MM.1S (cell line): ENCODE measurements around the gene PZP.
"Not testable (repeated sequence)": the region's sequence is repeated elsewhere in the genome, so short reads cannot be mapped to it uniquely, and the experiment has no call there.

ENCODE experiments used
- DNase-seq: peaks from one replicate; pipeline ENCODE4 v3.0.0-alpha.2; 2015
- H2AFZ ChIP-seq: fragments of 300-600 bp; sonication (generic); 2 replicates; pipeline ENCODE4 v1.6.0; 2016; ENCODE audit warnings: antibody characterized with exemption, low read length
- H3F3A ChIP-seq: fragments of 300-600 bp; sonication (generic); 2 replicates; pipeline ENCODE4 v1.6.1; 2016; ENCODE audit warnings: mild to moderate bottlenecking, antibody characterized with exemption, low read length, moderate library complexity, mixed read lengths; ENCODE audit not compliant: insufficient read depth
- H3K27ac ChIP-seq: fragments of 300-600 bp; sonication (generic); 2 replicates; pipeline ENCODE4 v1.5.1; 2016; ENCODE audit warnings: mild to moderate bottlenecking, low read length
- H3K27me3 ChIP-seq: fragments of 300-600 bp; sonication (generic); replicated peaks from 2 replicates; pipeline ENCODE4 v1.6.0; 2016; ENCODE audit warnings: low read length; ENCODE audit not compliant: insufficient read depth
- H3K36me3 ChIP-seq: fragments of 300-600 bp; sonication (generic); replicated peaks from 2 replicates; pipeline ENCODE4 v1.6.1; 2016; ENCODE audit warnings: mild to moderate bottlenecking, low read length, mixed read lengths; ENCODE audit not compliant: insufficient read depth
- H3K4me1 ChIP-seq: fragments of 300-600 bp; sonication (generic); 2 replicates; pipeline ENCODE4 v1.6.1; 2016; ENCODE audit warnings: low read length, mixed read lengths
- H3K4me2 ChIP-seq: fragments of 300-600 bp; sonication (generic); 2 replicates; pipeline ENCODE4 v1.6.0; 2016; ENCODE audit warnings: low read depth, low read length
- H3K4me3 ChIP-seq: fragments of 300-600 bp; sonication (generic); 2 replicates; pipeline ENCODE4 v1.5.1; 2016; ENCODE audit warnings: low read length, mixed read lengths
- H3K79me2 ChIP-seq: fragments of 300-600 bp; sonication (generic); 2 replicates; pipeline ENCODE4 v1.6.1; 2016; ENCODE audit warnings: mixed run types, low read length, mixed read lengths
- H3K9ac ChIP-seq: fragments of 300-600 bp; sonication (generic); 2 replicates; pipeline ENCODE4 v1.6.1; 2016; ENCODE audit warnings: low read length, mixed read lengths
- H3K9me2 ChIP-seq: fragments of 300-600 bp; sonication (generic); replicated peaks from 2 replicates; pipeline ENCODE4 v1.6.1; 2016; ENCODE audit warnings: mild to moderate bottlenecking, low read length, mixed read lengths; ENCODE audit not compliant: insufficient read depth
- H3K9me3 ChIP-seq: fragments of 300-600 bp; sonication (generic); replicated peaks from 2 replicates; pipeline ENCODE4 v1.6.1; 2016; ENCODE audit warnings: mild to moderate bottlenecking, low read length, mixed read lengths; ENCODE audit not compliant: insufficient read depth
- H4K20me1 ChIP-seq: fragments of 300-600 bp; sonication (generic); 2 replicates; pipeline ENCODE4 v1.6.1; 2016; ENCODE audit warnings: mild to moderate bottlenecking, low read length, moderate library complexity, mixed read lengths; ENCODE audit not compliant: insufficient read depth
- EZH2 ChIP-seq: fragments of 300-600 bp; sonication (generic); optimal IDR thresholded peaks from 2 replicates; pipeline ENCODE3; 2017; ENCODE audit warnings: low read depth, mild to moderate bottlenecking, antibody characterized with exemption, low read length, mixed read lengths
- EZH2phosphoT487 ChIP-seq: fragments of 300-600 bp; sonication (generic); IDR thresholded peaks from 2 replicates; pipeline ENCODE4 v1.6.1; 2018; ENCODE audit warnings: antibody characterized with exemption, low read length
- TF ChIP-seq, protein P1 (sequence below): fragments of 300-600 bp; sonication (generic); IDR thresholded peaks from 2 replicates; pipeline ENCODE4 v1.5.1; 2016; ENCODE audit warnings: antibody characterized with exemption, low read length, mixed read lengths

The PZP gene

DNA sequence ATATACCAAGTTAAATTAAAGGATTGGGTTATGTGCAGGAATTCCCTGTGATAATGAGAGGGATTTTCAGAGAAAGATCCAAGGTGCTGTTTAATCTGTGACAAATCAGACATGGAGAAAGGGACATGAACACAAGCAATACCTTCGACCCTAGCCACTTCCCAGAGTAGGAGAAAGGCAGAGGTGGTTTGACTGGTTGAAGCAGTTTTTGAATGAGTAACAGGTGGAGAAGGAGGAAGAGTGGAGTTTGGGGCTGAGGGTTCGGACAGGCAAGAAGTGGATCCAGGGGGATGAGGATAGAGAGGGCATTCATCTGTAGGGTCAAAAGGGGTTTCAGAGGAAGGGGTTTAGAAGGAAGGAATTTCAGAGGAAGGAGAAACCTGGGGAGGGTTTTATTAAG is 65.1 kb downstream of the PZP start:
- no peak overlapping the region for H2AFZ ChIP-seq
- H3K9ac ChIP-seq = no peak overlapping the region
- H3K4me1 ChIP-seq = 0 out of 2 replicates have a peak, but pooled peaks cover 10% of the 10 kb centered on the region
- TF ChIP-seq, protein P1, sequence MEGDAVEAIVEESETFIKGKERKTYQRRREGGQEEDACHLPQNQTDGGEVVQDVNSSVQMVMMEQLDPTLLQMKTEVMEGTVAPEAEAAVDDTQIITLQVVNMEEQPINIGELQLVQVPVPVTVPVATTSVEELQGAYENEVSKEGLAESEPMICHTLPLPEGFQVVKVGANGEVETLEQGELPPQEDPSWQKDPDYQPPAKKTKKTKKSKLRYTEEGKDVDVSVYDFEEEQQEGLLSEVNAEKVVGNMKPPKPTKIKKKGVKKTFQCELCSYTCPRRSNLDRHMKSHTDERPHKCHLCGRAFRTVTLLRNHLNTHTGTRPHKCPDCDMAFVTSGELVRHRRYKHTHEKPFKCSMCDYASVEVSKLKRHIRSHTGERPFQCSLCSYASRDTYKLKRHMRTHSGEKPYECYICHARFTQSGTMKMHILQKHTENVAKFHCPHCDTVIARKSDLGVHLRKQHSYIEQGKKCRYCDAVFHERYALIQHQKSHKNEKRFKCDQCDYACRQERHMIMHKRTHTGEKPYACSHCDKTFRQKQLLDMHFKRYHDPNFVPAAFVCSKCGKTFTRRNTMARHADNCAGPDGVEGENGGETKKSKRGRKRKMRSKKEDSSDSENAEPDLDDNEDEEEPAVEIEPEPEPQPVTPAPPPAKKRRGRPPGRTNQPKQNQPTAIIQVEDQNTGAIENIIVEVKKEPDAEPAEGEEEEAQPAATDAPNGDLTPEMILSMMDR = no peak
- no peak for TF ChIP-seq EZH2
- TF ChIP-seq EZH2phosphoT487 = no peak
- H3K27me3 ChIP-seq = no peaks in the 10 kb centered on the region
- no peak overlapping the region for H3K4me2 ChIP-seq
- no peaks in the 10 kb centered on the region for H4K20me1 ChIP-seq
- H3K9me3 ChIP-seq = no peaks in the 10 kb centered on the region
- no peak overlapping the region for H3K27ac ChIP-seq
- no peaks in the 10 kb centered on the region for H3F3A ChIP-seq
- no peaks in the 10 kb centered on the region for H3K9me2 ChIP-seq
- no peaks in the 10 kb centered on the region for H3K36me3 ChIP-seq
- H3K79me2 ChIP-seq = no peaks in the 10 kb centered on the region
- DNase-seq = no peak
- H3K4me3 ChIP-seq = no peak overlapping the region

GRCh38 chr12:9139588-9140290 is 68.5 kb downstream of the PZP start:
- not testable (repeated sequence) for H3K4me3 ChIP-seq, H3K9me3 ChIP-seq, DNase-seq

GRCh38 chr12:9135903-9136310 is 72.3 kb downstream of the PZP start:
- no peak overlapping the region for H3K27ac ChIP-seq

More at GRCh38 chr12:9139588-9140290, 68.5 kb downstream of the PZP start:
- not testable (repeated sequence) for H3K79me2 ChIP-seq, H3K4me1 ChIP-seq, H3K27ac ChIP-seq, H4K20me1 ChIP-seq, H3K9me2 ChIP-seq, H2AFZ ChIP-seq, H3K4me2 ChIP-seq, H3K27me3 ChIP-seq, H3F3A ChIP-seq, H3K36me3 ChIP-seq, H3K9ac ChIP-seq

More at GRCh38 chr12:9135903-9136310, 72.3 kb downstream of the PZP start:
- Histone ChIP-seq H2AFZ (no peak overlapping the region), H4K20me1 (no peaks in the 10 kb centered on the region), H3K27me3 (no peaks in the 10 kb centered on the region), H3K9me2 (no peaks in the 10 kb centered on the region), H3K4me2 (no peak overlapping the region), H3K4me1 (no peaks in the 10 kb centered on the region), H3K4me3 (no peak overlapping the region), H3K9ac (no peak overlapping the region), H3K9me3 (no peaks in the 10 kb centered on the region), H3F3A (no peaks in the 10 kb centered on the region), H3K79me2 (no peaks in the 10 kb centered on the region), H3K36me3 (no peaks in the 10 kb centered on the region)
- DNase-seq = no peak
- no peak for TF ChIP-seq EZH2phosphoT487
- TF ChIP-seq, protein P1 = no peak
- no peak for TF ChIP-seq EZH2
